Nephron progenitor cell (in vitro differentiated cells): ENCODE measurements around the gene RASD1.

ENCODE experiments used
- DNase-seq: peaks from one replicate; pipeline ENCODE4 v3.0.0; 2021
- H3K27ac Mint-ChIP-seq: 2 replicates; pipeline ENCODE4 v1.8.0; 2021; ENCODE audit warnings: mild to moderate bottlenecking, moderate library complexity, mixed read lengths
- H3K27me3 Mint-ChIP-seq: 2 replicates; pipeline ENCODE4 v1.8.0; 2021; ENCODE audit warnings: mild to moderate bottlenecking, low read depth, mixed read lengths; ENCODE audit not compliant: poor library complexity
- H3K36me3 Mint-ChIP-seq: 2 replicates; pipeline ENCODE4 v1.8.0; 2021; ENCODE audit warnings: low read depth, mixed read lengths
- H3K4me1 Mint-ChIP-seq: 2 replicates; pipeline ENCODE4 v1.8.0; 2021; ENCODE audit warnings: mixed read lengths
- H3K4me3 Mint-ChIP-seq: 2 replicates; pipeline ENCODE4 v1.8.0; 2021; ENCODE audit warnings: mild to moderate bottlenecking, moderate library complexity, mixed read lengths
- H3K9me3 Mint-ChIP-seq: 2 replicates; pipeline ENCODE4 v1.8.0; 2021; ENCODE audit warnings: mild to moderate bottlenecking, moderate library complexity, mixed read lengths
- TF ChIP-seq, protein P1 (sequence below): fragments of 200-600 bp; sonication (generic); IDR thresholded peaks from 2 replicates; pipeline ENCODE4 v1.5.0; 2021; ENCODE audit warnings: antibody characterized with exemption

RASD1 gene

GRCh38 chr17:17536702-17537101 is 40.5 kb upstream of the RASD1 start:
- Mint-ChIP-seq H3K36me3 (no peaks in the 10 kb centered on the region), H3K9me3 (peaks cover 6% of the 10 kb centered on the region), H3K4me1 (peaks cover 31% of the 10 kb centered on the region), H3K27me3 (peaks cover 3% of the 10 kb centered on the region), H3K4me3 (no peak overlapping the region), H3K27ac (no peak overlapping the region)
- DNase-seq, result no peak
- TF ChIP-seq, protein P1, sequence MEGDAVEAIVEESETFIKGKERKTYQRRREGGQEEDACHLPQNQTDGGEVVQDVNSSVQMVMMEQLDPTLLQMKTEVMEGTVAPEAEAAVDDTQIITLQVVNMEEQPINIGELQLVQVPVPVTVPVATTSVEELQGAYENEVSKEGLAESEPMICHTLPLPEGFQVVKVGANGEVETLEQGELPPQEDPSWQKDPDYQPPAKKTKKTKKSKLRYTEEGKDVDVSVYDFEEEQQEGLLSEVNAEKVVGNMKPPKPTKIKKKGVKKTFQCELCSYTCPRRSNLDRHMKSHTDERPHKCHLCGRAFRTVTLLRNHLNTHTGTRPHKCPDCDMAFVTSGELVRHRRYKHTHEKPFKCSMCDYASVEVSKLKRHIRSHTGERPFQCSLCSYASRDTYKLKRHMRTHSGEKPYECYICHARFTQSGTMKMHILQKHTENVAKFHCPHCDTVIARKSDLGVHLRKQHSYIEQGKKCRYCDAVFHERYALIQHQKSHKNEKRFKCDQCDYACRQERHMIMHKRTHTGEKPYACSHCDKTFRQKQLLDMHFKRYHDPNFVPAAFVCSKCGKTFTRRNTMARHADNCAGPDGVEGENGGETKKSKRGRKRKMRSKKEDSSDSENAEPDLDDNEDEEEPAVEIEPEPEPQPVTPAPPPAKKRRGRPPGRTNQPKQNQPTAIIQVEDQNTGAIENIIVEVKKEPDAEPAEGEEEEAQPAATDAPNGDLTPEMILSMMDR, result no peak

DNA sequence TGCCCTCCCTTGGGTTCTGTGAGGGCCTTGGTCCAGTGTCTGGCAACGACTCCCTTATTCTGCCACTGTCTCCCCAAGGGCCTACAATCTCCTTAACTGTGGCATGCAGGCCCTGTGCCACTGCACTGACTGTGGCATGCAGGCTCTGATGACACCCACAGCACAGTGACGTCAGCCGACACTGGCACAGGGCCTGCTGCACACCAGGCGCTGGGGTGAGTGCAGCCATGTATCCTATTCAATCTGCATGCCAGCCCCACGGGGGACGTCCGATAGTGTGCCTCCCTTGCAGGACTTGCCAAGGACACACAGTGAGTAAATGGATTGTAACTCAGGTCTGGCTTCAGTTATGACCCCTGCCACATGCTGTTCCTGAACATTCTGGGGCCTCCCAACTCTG is 39.8 kb upstream of the RASD1 start:
- H3K4me3 Mint-ChIP-seq, result no peak overlapping the region
- H3K36me3 Mint-ChIP-seq, result no peaks in the 10 kb centered on the region
- peaks cover 6% of the 10 kb centered on the region for H3K9me3 Mint-ChIP-seq
- H3K27me3 Mint-ChIP-seq, result peaks cover 3% of the 10 kb centered on the region
- TF ChIP-seq, protein P1, result no peak
- no peak overlapping the region for H3K27ac Mint-ChIP-seq
- DNase-seq, result no peak
- peaks cover 28% of the 10 kb centered on the region for H3K4me1 Mint-ChIP-seq

DNA sequence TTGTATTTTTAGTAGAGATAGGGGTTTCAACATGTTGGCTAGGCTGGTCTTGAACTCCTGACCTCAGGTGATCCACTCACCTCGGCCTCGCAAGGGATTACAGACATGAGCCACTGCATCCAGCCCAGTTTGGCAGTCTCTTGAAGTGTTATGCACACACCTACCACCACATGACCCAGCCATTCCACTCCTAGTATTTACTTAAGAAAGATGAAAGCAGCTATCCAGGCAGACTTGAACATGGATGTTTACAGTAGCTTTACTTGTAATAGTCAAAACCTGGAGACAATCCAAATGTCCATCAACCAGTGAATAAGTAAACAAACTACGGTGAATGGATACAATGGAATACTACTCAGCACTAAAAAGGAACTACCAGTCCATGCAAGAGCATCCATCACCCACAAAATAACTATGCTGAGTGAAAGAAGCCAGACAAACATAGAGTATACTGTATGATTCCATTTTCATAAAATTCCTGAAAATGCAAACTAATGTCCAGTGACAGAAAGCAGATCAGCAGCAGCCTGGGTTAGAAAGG is 37.8 kb upstream of the RASD1 start:
- Mint-ChIP-seq H3K4me3 (no peak overlapping the region), H3K36me3 (no peaks in the 10 kb centered on the region), H3K27ac (no peak overlapping the region), H3K9me3 (peaks cover 6% of the 10 kb centered on the region), H3K4me1 (peaks cover 9% of the 10 kb centered on the region), H3K27me3 (peaks cover 3% of the 10 kb centered on the region)
- DNase-seq, result no peak
- TF ChIP-seq, protein P1, result no peak

- Mint-ChIP-seq H3K36me3 (no peaks in the 10 kb centered on the region), H3K4me1 (peaks cover 4% of the 10 kb centered on the region), H3K4me3 (no peak overlapping the region), H3K27me3 (peaks cover 3% of the 10 kb centered on the region), H3K9me3 (peaks cover 6% of the 10 kb centered on the region), H3K27ac (no peak overlapping the region)
- no peak for DNase-seq
- TF ChIP-seq, protein P1, result no peak
Observed at GRCh38 chr17:17532991-17533390, 36.8 kb upstream of the RASD1 start.

DNA sequence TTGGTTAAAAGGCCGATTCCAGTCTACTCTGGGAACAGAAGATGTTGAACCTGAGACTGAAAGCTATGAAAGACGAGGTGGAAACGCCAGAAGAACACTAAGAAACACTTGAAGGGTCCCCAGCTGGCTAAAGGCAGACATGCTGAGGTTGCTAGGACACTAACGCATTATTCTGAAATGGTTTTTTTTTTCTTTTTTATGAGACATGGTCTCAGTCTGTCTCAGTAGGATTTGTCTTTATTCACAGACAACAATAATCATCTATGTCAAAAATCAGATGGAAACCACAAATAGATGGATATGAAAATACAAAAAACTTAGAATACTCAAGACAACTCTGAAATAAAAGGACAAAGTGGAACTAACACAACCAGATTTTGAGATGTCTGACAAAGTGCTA is 35.0 kb upstream of the RASD1 start:
- TF ChIP-seq, protein P1, result no peak
- Mint-ChIP-seq H3K36me3 (no peaks in the 10 kb centered on the region), H3K27me3 (peaks cover 3% of the 10 kb centered on the region), H3K4me3 (no peak overlapping the region), H3K9me3 (peaks cover 6% of the 10 kb centered on the region), H3K4me1 (no peaks in the 10 kb centered on the region), H3K27ac (no peak overlapping the region)
- no peak for DNase-seq
